ENCODE measurements around the gene ANXA6. TPM values are rescaled to one million over a fixed set of nuclear protein-coding genes. Genes with fewer than 3 reads are reported as not detected.

The ANXA6 gene
- total and polyA plus RNA-seq, 9 of the 15 experiments (the other 6 are each of a cell fraction or from before 2014, with no cell fraction given): 0.70 to 13.2 (median 8.3) TPM

DNA sequence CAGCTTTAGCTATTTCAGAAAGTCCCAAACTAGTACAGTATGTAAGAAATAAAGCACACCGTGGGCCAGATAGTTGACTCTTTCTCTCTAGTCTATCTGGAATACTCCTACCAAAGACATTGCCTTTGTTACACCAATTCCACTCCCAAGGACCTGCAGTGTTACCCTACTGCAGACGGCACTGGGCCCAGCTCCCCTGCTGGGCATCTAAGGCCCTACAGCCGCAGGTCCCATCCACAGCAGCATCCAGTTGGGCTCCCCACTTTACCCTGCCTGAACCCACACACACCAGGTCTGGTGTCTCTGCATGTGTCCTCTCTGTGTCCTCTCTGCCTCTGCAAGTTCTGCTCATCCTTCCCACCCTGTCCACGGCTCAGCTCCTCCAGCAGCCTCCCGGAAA, 99.3 kb downstream of the ANXA6 start:
- Histone ChIP-seq H2AFZ (ENCODE audit: low read depth, low read length) (no peak overlapping the region), H3K27me3 (ENCODE audit: control insufficient read depth in 2 of 2, insufficient read depth in 2 of 2, low read length in 2 of 2) (no peaks in the 10 kb centered on the region), H3K79me2 (ENCODE audit: control insufficient read depth, insufficient read depth, low read length) (peaks cover 4% of the 10 kb centered on the region; the same call in 1 of the 3 replicates), H3K4me2 (ENCODE audit: insufficient read depth, low read length) (no peak overlapping the region), H3K9me1 (ENCODE audit: control insufficient read depth, insufficient read depth, low read length) (peaks cover 14% of the 10 kb centered on the region), H3K9me3 (replicated peaks; ENCODE audit: control insufficient read depth, insufficient read depth, low read depth, low read length) (no peaks in the 10 kb centered on the region), H4K20me1 (replicated peaks; ENCODE audit: control insufficient read depth, insufficient read depth, low read length) (peaks cover 9% of the 10 kb centered on the region), H3K4me1 (replicated peaks in 1 of 2; ENCODE audit: control insufficient read depth in 2 of 2, insufficient read depth in 2 of 2, low read length in 2 of 2) (peaks cover 6 to 11% of the 10 kb centered on the region in 2 experiments), H3K27ac (ENCODE audit: extremely low read depth, low read depth, low read length) (no peak overlapping the region), H3K9ac (ENCODE audit: insufficient read depth in 1 of 2, low read depth in 2 of 2, low read length in 2 of 2) (no peak overlapping the region), H3K36me3 (ENCODE audit: control insufficient read depth, insufficient read depth, low read length) (peaks cover 57% of the 10 kb centered on the region; the same call in 2 of the 3 replicates), H3K4me3 (no peak overlapping the region)
- 74% methylated on average over 4 of the region's 5 CpGs for WGBS (ENCODE audit: insufficient coverage, low coverage, missing lambda C conversion rate)
- ChIA-PET CTCF (ENCODE audit: low intra/inter-chr PET ratio) (interaction anchor here (0.9 to 1.7 kb wide), 3 partner anchors 10 to 57 kb away, joined by 3 to 6 read pairs (median 3); no protein-coding TSS in a partner anchor), POLR2A (interaction anchor here (0.6 to 1.7 kb wide), 2 partner anchors 22 to 57 kb away, joined by 3 to 4 read pairs; partner anchors contain the start of gene TNIP1)
- BruUV-seq (replicated peaks): no TSS peak
- in situ Hi-C loops (cut with MboI): no loop called here
- no peak for TF ChIP-seq NFRKB (IDR thresholded peaks at IDR 0.05; ENCODE audit: low read depth)
- TF ChIP-seq ZNF551 (CRISPR knock-in tag; IDR thresholded peaks at IDR 0.05): no peak
- TF ChIP-seq ZNF175 (CRISPR knock-in tag; IDR thresholded peaks at IDR 0.05; ENCODE audit: low read depth): no peak
- TF ChIP-seq ZNF263 (CRISPR knock-in tag; IDR thresholded peaks at IDR 0.05; ENCODE audit: borderline replicate concordance): no peak
- TF ChIP-seq HDAC8 (tag; IDR thresholded peaks at IDR 0.05): no peak
- TF ChIP-seq, protein P1, sequence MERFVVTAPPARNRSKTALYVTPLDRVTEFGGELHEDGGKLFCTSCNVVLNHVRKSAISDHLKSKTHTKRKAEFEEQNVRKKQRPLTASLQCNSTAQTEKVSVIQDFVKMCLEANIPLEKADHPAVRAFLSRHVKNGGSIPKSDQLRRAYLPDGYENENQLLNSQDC (CRISPR knock-in tag; IDR thresholded peaks at IDR 0.05): no peak
- TF ChIP-seq, protein P2, sequence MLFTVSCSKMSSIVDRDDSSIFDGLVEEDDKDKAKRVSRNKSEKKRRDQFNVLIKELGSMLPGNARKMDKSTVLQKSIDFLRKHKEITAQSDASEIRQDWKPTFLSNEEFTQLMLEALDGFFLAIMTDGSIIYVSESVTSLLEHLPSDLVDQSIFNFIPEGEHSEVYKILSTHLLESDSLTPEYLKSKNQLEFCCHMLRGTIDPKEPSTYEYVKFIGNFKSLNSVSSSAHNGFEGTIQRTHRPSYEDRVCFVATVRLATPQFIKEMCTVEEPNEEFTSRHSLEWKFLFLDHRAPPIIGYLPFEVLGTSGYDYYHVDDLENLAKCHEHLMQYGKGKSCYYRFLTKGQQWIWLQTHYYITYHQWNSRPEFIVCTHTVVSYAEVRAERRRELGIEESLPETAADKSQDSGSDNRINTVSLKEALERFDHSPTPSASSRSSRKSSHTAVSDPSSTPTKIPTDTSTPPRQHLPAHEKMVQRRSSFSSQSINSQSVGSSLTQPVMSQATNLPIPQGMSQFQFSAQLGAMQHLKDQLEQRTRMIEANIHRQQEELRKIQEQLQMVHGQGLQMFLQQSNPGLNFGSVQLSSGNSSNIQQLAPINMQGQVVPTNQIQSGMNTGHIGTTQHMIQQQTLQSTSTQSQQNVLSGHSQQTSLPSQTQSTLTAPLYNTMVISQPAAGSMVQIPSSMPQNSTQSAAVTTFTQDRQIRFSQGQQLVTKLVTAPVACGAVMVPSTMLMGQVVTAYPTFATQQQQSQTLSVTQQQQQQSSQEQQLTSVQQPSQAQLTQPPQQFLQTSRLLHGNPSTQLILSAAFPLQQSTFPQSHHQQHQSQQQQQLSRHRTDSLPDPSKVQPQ (CRISPR knock-in tag; IDR thresholded peaks at IDR 0.05; ENCODE audit: borderline replicate concordance): no peak
- TF ChIP-seq, protein P3, sequence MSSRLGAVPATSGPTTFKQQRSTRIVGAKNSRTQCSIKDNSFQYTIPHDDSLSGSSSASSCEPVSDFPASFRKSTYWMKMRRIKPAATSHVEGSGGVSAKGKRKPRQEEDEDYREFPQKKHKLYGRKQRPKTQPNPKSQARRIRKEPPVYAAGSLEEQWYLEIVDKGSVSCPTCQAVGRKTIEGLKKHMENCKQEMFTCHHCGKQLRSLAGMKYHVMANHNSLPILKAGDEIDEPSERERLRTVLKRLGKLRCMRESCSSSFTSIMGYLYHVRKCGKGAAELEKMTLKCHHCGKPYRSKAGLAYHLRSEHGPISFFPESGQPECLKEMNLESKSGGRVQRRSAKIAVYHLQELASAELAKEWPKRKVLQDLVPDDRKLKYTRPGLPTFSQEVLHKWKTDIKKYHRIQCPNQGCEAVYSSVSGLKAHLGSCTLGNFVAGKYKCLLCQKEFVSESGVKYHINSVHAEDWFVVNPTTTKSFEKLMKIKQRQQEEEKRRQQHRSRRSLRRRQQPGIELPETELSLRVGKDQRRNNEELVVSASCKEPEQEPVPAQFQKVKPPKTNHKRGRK (tag; IDR thresholded peaks at IDR 0.05): no peak
- TF ChIP-seq KDM2B (CRISPR knock-in tag; IDR thresholded peaks at IDR 0.05): no peak
- no peak for TF ChIP-seq CREM (IDR thresholded peaks at IDR 0.05; ENCODE audit: low read depth)
- no peak for TF ChIP-seq ZC3H4 (CRISPR knock-in tag; IDR thresholded peaks at IDR 0.05; ENCODE audit: borderline replicate concordance)
- no peak for TF ChIP-seq NR1H2 (CRISPR knock-in tag; IDR thresholded peaks at IDR 0.05)
- DNase-seq (ENCODE audit: extremely low read depth in 1 of 4, low spot score in 3 of 4): no peak
- FAIRE-seq: no peak
- ATAC-seq: peak; percentile 58; the same call in 2 of the 3 replicates
- intact Hi-C loops (cut with micrococcal nuclease): no loop called here
